GM12865 (cell line): Measurements from ENCODE around the gene CLK3.

Experiments used
- DNase-seq: peaks from one replicate; pipeline ENCODE4 v3.0.0; 2010; ENCODE audit warnings: low read depth
- H3K4me3 ChIP-seq: 2 replicates; pipeline ENCODE4 v1.5.1; 2011; ENCODE audit warnings: mild to moderate bottlenecking, low read depth, low read length, control low read depth
- TF ChIP-seq, protein P1 (sequence below): IDR thresholded peaks from 2 replicates; pipeline ENCODE4 v1.5.1; 2011; ENCODE audit warnings: low read length, control low read depth, low read depth, inconsistent platforms; ENCODE audit not compliant: insufficient read depth; ENCODE audit errors: missing control alignments

The CLK3 gene

GRCh38 chr15:74621546-74621920, 5.9 kb downstream of the CLK3 start:
- DNase-seq = no peak
- no peak overlapping the region for H3K4me3 ChIP-seq
- TF ChIP-seq, protein P1, sequence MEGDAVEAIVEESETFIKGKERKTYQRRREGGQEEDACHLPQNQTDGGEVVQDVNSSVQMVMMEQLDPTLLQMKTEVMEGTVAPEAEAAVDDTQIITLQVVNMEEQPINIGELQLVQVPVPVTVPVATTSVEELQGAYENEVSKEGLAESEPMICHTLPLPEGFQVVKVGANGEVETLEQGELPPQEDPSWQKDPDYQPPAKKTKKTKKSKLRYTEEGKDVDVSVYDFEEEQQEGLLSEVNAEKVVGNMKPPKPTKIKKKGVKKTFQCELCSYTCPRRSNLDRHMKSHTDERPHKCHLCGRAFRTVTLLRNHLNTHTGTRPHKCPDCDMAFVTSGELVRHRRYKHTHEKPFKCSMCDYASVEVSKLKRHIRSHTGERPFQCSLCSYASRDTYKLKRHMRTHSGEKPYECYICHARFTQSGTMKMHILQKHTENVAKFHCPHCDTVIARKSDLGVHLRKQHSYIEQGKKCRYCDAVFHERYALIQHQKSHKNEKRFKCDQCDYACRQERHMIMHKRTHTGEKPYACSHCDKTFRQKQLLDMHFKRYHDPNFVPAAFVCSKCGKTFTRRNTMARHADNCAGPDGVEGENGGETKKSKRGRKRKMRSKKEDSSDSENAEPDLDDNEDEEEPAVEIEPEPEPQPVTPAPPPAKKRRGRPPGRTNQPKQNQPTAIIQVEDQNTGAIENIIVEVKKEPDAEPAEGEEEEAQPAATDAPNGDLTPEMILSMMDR = no peak

DNA sequence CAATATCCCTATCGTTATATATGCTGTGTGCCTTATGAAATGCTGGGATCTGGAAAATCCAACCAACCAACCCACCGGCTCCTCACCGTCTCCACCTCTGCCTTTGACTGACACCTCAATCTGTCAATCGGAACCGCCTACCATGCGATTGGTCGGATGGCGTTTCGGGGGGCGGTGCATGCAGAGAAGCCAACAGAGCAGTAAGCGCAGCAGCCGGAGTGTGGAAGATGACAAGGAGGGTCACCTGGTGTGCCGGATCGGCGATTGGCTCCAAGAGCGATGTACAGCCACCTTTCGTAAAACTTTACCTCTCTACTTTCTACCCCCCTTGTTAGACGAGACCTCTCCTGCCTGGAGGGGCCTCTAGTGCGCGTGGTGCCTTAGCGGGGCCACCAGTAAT, 6.3 kb downstream of the CLK3 start:
- TF ChIP-seq, protein P1 = no peak
- no peak for DNase-seq
- no peak overlapping the region for H3K4me3 ChIP-seq

GRCh38 chr15:74622758-74623157, 7.1 kb downstream of the CLK3 start:
- H3K4me3 ChIP-seq = no peak overlapping the region
- TF ChIP-seq, protein P1 = no peak
- DNase-seq = no peak

DNA sequence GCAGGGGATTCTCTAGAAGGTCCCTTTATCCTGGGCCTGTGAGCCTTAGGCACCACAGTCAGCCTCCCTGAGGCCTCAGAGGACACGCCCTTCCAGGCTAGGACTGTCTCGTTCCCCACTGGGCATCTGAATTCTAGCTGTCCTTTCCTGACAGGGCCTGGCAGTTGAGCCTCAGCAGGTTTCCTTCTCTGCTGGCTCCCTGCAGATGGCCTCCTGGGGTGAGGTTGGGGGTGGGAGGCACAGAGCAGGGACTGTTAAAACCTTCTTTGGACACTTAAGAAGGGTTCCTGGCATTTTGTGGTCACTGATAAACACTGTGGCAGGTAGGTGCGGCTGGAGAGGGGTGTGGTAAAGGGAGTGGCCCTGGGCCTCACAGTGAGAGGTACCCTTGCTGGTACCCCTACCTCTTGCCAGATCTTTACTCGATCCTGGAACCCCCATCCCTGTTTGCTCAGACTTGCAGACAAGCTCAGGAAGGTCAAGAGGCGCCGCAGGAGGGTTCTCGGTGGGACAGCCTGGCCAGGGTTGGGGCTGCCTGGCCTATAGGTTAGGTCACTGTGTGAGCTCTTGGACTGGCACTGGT, 8.5 kb downstream of the CLK3 start:
- no peak for DNase-seq
- no peak overlapping the region for H3K4me3 ChIP-seq
- TF ChIP-seq, protein P1 = no peak

- no peak overlapping the region for H3K4me3 ChIP-seq
- DNase-seq = no peak
- TF ChIP-seq, protein P1 = no peak
Observed at GRCh38 chr15:74625693-74626092, 10.1 kb downstream of the CLK3 start.

GRCh38 chr15:74626336-74626735, 10.7 kb downstream of the CLK3 start:
- TF ChIP-seq, protein P1 = no peak
- H3K4me3 ChIP-seq = no peak overlapping the region
- DNase-seq = no peak
